KMS-11 (cell line): Measurements from ENCODE around the gene AXIN1.
A peak's percentile ranks its signal among the peaks of the same experiment; 100 is the strongest.

Source experiments
- H2AFZ ChIP-seq: fragments of 200-600 bp; sonication (generic); 2 replicates; pipeline ENCODE4 v1.6.1; 2016; ENCODE audit warnings: antibody characterized with exemption, mixed run types, low read depth
- H3K27ac ChIP-seq: fragments of 200-600 bp; sonication (generic); 2 replicates; pipeline ENCODE4 v1.6.1; 2016; ENCODE audit warnings: mild to moderate bottlenecking, mixed run types
- H3K27me3 ChIP-seq: fragments of 200-600 bp; sonication (generic); 2 replicates; pipeline ENCODE4 v1.6.1; 2017; ENCODE audit warnings: mild to moderate bottlenecking, low read depth, mixed run types, moderate library complexity; ENCODE audit not compliant: insufficient read depth
- H3K36me3 ChIP-seq: fragments of 200-600 bp; sonication (generic); 2 replicates; pipeline ENCODE4 v1.6.1; 2017; ENCODE audit warnings: mild to moderate bottlenecking, mixed run types; ENCODE audit not compliant: insufficient read depth
- H3K4me1 ChIP-seq: fragments of 200-600 bp; sonication (generic); 2 replicates; pipeline ENCODE4 v1.6.1; 2016; ENCODE audit warnings: mild to moderate bottlenecking, low read depth, mixed run types; ENCODE audit not compliant: poor library complexity, severe bottlenecking
- H3K4me2 ChIP-seq: fragments of 200-600 bp; sonication (generic); 2 replicates; pipeline ENCODE4 v1.7.0; 2016; ENCODE audit warnings: mild to moderate bottlenecking, mixed run types
- H3K4me3 ChIP-seq: fragments of 200-600 bp; sonication (generic); IDR thresholded peaks from 2 replicates; pipeline ENCODE4 v1.6.1; 2017; ENCODE audit warnings: low read depth, low read length, mixed read lengths; ENCODE audit not compliant: insufficient read depth
- H3K79me2 ChIP-seq: fragments of 200-600 bp; sonication (generic); 2 replicates; pipeline ENCODE4 v1.6.1; 2016; ENCODE audit warnings: low read depth, mixed run types; ENCODE audit not compliant: insufficient read depth
- H3K9ac ChIP-seq: fragments of 200-600 bp; sonication (generic); 2 replicates; pipeline ENCODE4 v1.6.1; 2016; ENCODE audit warnings: mild to moderate bottlenecking, mixed run types
- H4K20me1 ChIP-seq: fragments of 200-600 bp; sonication (generic); 2 replicates; pipeline ENCODE4 v1.6.1; 2016; ENCODE audit warnings: mild to moderate bottlenecking, mixed run types; ENCODE audit not compliant: insufficient read depth
- TF ChIP-seq, protein P1 (sequence below): fragments of 200-600 bp; sonication (generic); conservative IDR thresholded peaks from 2 replicates; pipeline ENCODE4 v1.6.1; 2017; ENCODE audit warnings: low read depth, mild to moderate bottlenecking, antibody characterized with exemption, low read length, moderate library complexity, mixed read lengths

The AXIN1 gene

DNA sequence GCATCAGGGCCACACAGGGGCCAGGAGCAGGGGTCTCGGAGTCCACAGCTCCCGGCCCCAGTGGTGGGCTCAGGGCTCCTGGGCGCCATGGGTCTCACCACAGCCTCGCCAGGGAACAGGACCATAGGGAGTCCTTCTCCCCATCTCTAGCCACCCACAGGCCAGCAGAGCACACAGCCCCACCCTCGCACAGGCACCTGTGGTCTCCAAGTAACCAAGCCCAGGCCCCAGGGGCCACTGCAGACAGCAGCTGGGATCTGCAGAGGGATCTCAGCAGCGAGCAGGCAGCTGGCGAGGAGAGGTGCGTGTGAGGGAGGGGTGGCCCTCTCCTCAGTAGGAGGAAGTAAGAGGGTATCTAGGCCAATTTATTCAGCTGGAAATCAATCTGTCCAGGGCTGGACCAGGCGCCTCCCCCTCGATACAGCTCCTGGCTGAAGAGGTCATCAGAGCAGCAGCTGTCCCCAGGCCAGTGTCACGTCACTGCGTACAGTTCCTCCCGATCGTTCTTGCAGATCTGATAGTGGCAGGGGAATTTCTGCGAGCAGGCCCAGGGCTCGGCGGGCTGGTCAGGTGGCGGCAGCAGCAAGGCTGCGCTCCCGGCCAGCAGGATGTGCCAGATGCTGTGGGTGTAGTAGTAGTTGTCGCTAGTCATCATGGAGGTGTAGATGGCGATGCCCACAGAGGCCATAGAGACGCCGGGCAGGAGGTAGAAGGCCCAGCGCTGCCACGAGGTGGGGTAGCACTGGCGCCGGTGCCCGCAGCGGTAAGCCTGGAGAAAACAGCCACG, 19.2 kb upstream of the AXIN1 start:
- no peak overlapping the region for H3K9ac ChIP-seq
- peaks cover 14% of the 10 kb centered on the region for H3K4me1 ChIP-seq
- H3K4me2 ChIP-seq: no peak overlapping the region
- no peaks in the 10 kb centered on the region for H3K36me3 ChIP-seq
- peaks cover 6% of the 10 kb centered on the region; the same call in 1 of the 2 replicates for H3K79me2 ChIP-seq
- H2AFZ ChIP-seq: no peak overlapping the region
- H3K27ac ChIP-seq: no peak overlapping the region
- H3K4me3 ChIP-seq: no peak overlapping the region
- H4K20me1 ChIP-seq: no peaks in the 10 kb centered on the region
- no peaks in the 10 kb centered on the region for H3K27me3 ChIP-seq
- TF ChIP-seq, protein P1, sequence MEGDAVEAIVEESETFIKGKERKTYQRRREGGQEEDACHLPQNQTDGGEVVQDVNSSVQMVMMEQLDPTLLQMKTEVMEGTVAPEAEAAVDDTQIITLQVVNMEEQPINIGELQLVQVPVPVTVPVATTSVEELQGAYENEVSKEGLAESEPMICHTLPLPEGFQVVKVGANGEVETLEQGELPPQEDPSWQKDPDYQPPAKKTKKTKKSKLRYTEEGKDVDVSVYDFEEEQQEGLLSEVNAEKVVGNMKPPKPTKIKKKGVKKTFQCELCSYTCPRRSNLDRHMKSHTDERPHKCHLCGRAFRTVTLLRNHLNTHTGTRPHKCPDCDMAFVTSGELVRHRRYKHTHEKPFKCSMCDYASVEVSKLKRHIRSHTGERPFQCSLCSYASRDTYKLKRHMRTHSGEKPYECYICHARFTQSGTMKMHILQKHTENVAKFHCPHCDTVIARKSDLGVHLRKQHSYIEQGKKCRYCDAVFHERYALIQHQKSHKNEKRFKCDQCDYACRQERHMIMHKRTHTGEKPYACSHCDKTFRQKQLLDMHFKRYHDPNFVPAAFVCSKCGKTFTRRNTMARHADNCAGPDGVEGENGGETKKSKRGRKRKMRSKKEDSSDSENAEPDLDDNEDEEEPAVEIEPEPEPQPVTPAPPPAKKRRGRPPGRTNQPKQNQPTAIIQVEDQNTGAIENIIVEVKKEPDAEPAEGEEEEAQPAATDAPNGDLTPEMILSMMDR: no peak

DNA sequence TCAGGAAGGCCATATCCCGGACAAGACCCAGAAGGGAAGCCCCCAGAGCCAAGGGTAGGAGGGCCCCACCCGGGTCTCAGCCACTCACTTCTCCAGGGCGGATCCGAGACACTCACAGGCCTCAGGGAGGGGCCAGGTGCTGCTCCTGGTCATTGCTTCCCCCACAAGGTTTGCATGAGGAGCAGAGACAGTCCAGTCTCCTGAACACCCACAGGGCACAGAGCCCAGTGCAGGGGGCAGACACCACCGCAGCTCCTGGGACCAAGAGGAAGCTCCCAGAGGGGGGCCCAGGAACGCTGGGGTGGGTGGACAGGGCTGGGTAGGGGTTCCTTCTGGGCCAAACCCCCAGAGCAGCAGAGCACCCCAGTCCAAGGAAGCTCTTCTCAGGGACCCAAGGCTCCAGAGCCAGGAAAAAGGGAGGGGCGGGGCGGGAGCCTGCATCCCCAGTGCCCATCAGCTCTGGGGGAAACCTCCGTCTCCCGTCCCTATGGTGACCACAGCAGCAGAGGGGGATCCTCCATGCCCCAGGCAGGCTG, 18.5 kb upstream of the AXIN1 start:
- peak overlapping the region; percentile 50 for H3K4me2 ChIP-seq
- no peaks in the 10 kb centered on the region for H4K20me1 ChIP-seq
- H3K36me3 ChIP-seq: no peaks in the 10 kb centered on the region
- H3K79me2 ChIP-seq: peaks cover 6% of the 10 kb centered on the region; the same call in 1 of the 2 replicates
- H3K9ac ChIP-seq: no peak overlapping the region; the same call in 1 of the 2 replicates
- no peaks in the 10 kb centered on the region for H3K27me3 ChIP-seq
- H3K27ac ChIP-seq: peak overlapping the region; percentile 25; the same call in 1 of the 2 replicates
- H3K4me1 ChIP-seq: peaks cover 14% of the 10 kb centered on the region
- TF ChIP-seq, protein P1: no peak
- no peak overlapping the region for H2AFZ ChIP-seq
- no peak overlapping the region for H3K4me3 ChIP-seq

DNA sequence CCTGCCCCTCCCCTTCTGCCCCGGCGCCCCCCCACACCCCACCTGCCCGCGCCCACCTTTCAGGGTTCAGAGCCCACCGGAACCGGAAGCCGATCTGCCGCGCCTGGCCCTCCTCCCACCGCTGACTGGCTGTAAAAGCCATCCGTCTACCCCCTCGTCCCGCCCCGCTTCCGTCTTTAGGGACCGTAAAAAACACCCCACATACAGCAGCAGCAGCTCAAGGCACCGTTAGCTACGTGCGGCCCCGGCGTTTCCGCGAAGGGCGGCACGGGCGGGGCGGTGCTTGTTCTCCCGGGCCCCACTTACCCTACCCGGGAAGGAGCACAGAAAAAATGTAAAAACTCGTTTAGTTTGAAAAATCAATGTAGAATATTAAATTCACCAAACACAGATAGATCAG, 17.9 kb upstream of the AXIN1 start, which contains the start of gene MRPL28:
Gene MRPL28, minus strand, starts transcription at position 96 of the 400 bp plus-strand sequence. CDS start 320 bp downstream, outside the sequence.
- Histone ChIP-seq H3K9ac (no peak within 1 kb of the TSS; the same call in 1 of the 2 replicates), H3K4me3 (no peak within 1 kb of the TSS), H3K79me2 (peaks cover 6% of the 10 kb centered on the region; the same call in 1 of the 2 replicates), H3K4me1 (peaks cover 14% of the 10 kb centered on the region), H2AFZ (no peak within 1 kb of the TSS), H3K27ac (peak within 1 kb of the TSS; percentile 25; the same call in 1 of the 2 replicates), H4K20me1 (no peaks in the 10 kb centered on the region), H3K4me2 (peak within 1 kb of the TSS; percentile 50), H3K36me3 (no peaks in the 10 kb centered on the region), H3K27me3 (no peaks in the 10 kb centered on the region)
- TF ChIP-seq, protein P1: no peak

DNA sequence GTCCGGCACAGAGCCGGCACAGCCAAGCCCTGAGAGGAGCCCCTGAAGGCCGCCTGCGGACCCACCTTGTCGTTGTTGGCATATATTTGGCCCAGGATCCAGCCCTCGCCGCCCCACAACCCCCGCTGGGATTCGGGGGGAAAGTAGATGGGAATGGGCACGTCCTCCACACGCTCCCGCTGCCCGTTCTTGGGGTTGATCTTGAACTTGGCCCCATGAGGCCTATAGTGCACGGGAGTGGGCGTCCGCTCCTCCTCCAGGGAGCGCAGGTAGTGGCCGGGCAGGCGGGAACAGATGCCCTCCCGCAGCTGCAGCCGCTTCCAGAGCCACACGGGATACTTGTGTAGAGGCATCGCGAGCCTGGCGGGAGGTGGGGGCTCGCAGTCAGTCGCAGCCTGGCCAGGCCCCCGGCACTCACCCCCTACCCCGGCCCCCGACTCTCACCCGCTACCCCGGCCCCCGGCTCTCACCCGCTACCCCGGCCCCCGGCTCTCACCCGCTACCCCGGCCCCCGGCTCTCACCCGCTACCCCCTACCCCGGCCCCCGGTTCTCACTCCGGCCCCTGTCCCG, 17.4 kb upstream of the AXIN1 start:
- Histone ChIP-seq H2AFZ (no peak overlapping the region), H3K36me3 (no peaks in the 10 kb centered on the region), H4K20me1 (no peaks in the 10 kb centered on the region), H3K27ac (no peak overlapping the region), H3K27me3 (no peaks in the 10 kb centered on the region), H3K4me3 (no peak overlapping the region), H3K4me1 (peaks cover 14% of the 10 kb centered on the region), H3K9ac (no peak overlapping the region), H3K4me2 (peak overlapping the region; percentile 34; the same call in 1 of the 2 replicates), H3K79me2 (peaks cover 6% of the 10 kb centered on the region; the same call in 1 of the 2 replicates)
- TF ChIP-seq, protein P1: no peak
